HepG2 (cell line): ENCODE data around the gene SLC1A5. TPM values are rescaled to one million over a fixed set of nuclear protein-coding genes. Genes with fewer than 3 reads are reported as not detected.
A peak's percentile ranks its signal among the peaks of the same experiment; 100 is the strongest.

Experiments
- CREB3 ChIP-seq: sonication (generic); formaldehyde crosslinking; IDR thresholded peaks from 2 replicates; pipeline ENCODE4 v1.5.0; 2020; ENCODE audit warnings: missing genetic modification reagents
- EZH2 ChIP-seq: conservative IDR thresholded peaks from 2 replicates; pipeline ENCODE4 v1.6.1; 2012; ENCODE audit warnings: mild to moderate bottlenecking, low read depth, low read length, moderate library complexity
- FOSL2 ChIP-seq: sonication (generic); formaldehyde crosslinking; IDR thresholded peaks from 2 replicates; pipeline ENCODE4 v1.4.0; 2020; ENCODE audit warnings: missing genetic modification reagents
- HIVEP1 ChIP-seq: sonication (generic); formaldehyde crosslinking; IDR thresholded peaks from 2 replicates; pipeline ENCODE4 v1.4.0; 2020; ENCODE audit warnings: mild to moderate bottlenecking, missing genetic modification reagents
- MAFK ChIP-seq, 2 experiments: IDR thresholded peaks in 1 of 2; conservative IDR thresholded peaks in 1 of 2; 2 replicates each; pipeline ENCODE4 v1.6.1; 2011; ENCODE audit warnings: improper control_type of control experiment in 2 of 2, low read length in 2 of 2
- PCBP2 ChIP-seq: fragments of 200-400 bp; formaldehyde crosslinking; optimal IDR thresholded peaks from 2 replicates; pipeline ENCODE3; 2018; ENCODE audit warnings: low read length, low read depth; ENCODE audit not compliant: poor library complexity, severe bottlenecking
- RFXAP ChIP-seq: sonication (generic); formaldehyde crosslinking; IDR thresholded peaks from 2 replicates; pipeline ENCODE4 v1.4.0; 2020; ENCODE audit warnings: missing genetic modification reagents, borderline replicate concordance
- SALL1 ChIP-seq: sonication (generic); formaldehyde crosslinking; IDR thresholded peaks from 2 replicates; pipeline ENCODE4 v1.8.0; 2022; ENCODE audit warnings: mild to moderate bottlenecking, missing genetic modification reagents
- ZFP91 ChIP-seq: sonication (generic); formaldehyde crosslinking; IDR thresholded peaks from 2 replicates; pipeline ENCODE4 v1.9.0; 2022; ENCODE audit warnings: missing genetic modification reagents, mild to moderate bottlenecking, borderline replicate concordance
- ZNF10 ChIP-seq: sonication (generic); formaldehyde crosslinking; IDR thresholded peaks from 2 replicates; pipeline ENCODE4 v1.4.0; 2020; ENCODE audit warnings: mild to moderate bottlenecking, low read depth, missing genetic modification reagents, borderline replicate concordance
- ZNF142 ChIP-seq: sonication (generic); formaldehyde crosslinking; IDR thresholded peaks from 2 replicates; pipeline ENCODE4 v1.4.0; 2020; ENCODE audit warnings: missing genetic modification reagents
- ZNF33A ChIP-seq: sonication (generic); formaldehyde crosslinking; IDR thresholded peaks from 2 replicates; pipeline ENCODE4 v1.5.1; 2020; ENCODE audit warnings: missing genetic modification reagents, mild to moderate bottlenecking, moderate library complexity, borderline replicate concordance
- ZNF34 ChIP-seq: sonication (generic); formaldehyde crosslinking; IDR thresholded peaks from 2 replicates; pipeline ENCODE4 v1.4.0; 2020; ENCODE audit warnings: mild to moderate bottlenecking, missing genetic modification reagents, borderline replicate concordance
- ZNF615 ChIP-seq: sonication (generic); formaldehyde crosslinking; IDR thresholded peaks from 2 replicates; pipeline ENCODE4 v1.5.0; 2020; ENCODE audit warnings: mild to moderate bottlenecking, missing genetic modification reagents, borderline replicate concordance
- ZNF674 ChIP-seq: sonication (generic); formaldehyde crosslinking; IDR thresholded peaks from 2 replicates; pipeline ENCODE4 v1.5.0; 2020; ENCODE audit warnings: low read depth, mild to moderate bottlenecking, missing genetic modification reagents
- ZNF850 ChIP-seq: sonication (generic); formaldehyde crosslinking; conservative IDR thresholded peaks from 2 replicates; pipeline ENCODE4 v1.9.0; 2021; ENCODE audit warnings: mild to moderate bottlenecking, missing genetic modification reagents
- ZUFSP ChIP-seq: sonication (generic); formaldehyde crosslinking; IDR thresholded peaks from 2 replicates; pipeline ENCODE4 v1.9.0; 2021; ENCODE audit warnings: missing genetic modification reagents, mild to moderate bottlenecking, borderline replicate concordance
- polyA plus RNA-seq, 8 experiments: library from polyadenylated mRNA; depleted of rRNA in 3 of 8; stranded (reverse) in 7 of 8; unstranded in 1 of 8; fragments of >200 nt; fragmentation: Illumina TruSeq in 4 of 8; extraction: Trizol in 4 of 8; gene quantifications; 2 replicates each; pipeline versions ENCODE4 v1.2.1 to v1.2.3, GENCODE V29; 2011 to 2016; ENCODE audit warnings: low read depth in 4 of 8, missing spikeins in 1 of 8, mixed read lengths in 1 of 8; ENCODE audit not compliant: insufficient read depth in 1 of 8
- total RNA-seq, 5 experiments: library from RNA; depleted of rRNA; stranded (reverse); fragments of >200 nt; fragmentation: Illumina TruSeq; extraction: Trizol; gene quantifications; 2 replicates each; pipeline ENCODE4 v1.2.3, GENCODE V29; 2016; ENCODE audit warnings: low read depth in 1 of 5

The SLC1A5 gene
- total and polyA plus RNA-seq, 2 of the 13 experiments (the other 11 are each of a cell fraction or from before 2014, with no cell fraction given) = 120 to 159 TPM

GRCh38 chr19:46787331-46788261 is 798 bp downstream of the SLC1A5 start (continued):
- TF ChIP-seq ZNF142 (CRISPR knock-in tag) = no peak
- TF ChIP-seq RFXAP (CRISPR knock-in tag) = no peak; the same call in 1 of the 2 replicates
- peak; percentile 66; the same call in 1 of the 2 replicates for TF ChIP-seq ZFP91 (CRISPR knock-in tag)
- no peak for TF ChIP-seq PCBP2
- TF ChIP-seq MAFK (conservative IDR thresholded peaks at IDR 0.05 in 1 of 2, IDR thresholded peaks at IDR 0.05 in 1 of 2; ENCODE audit: low read length in 2 of 2) = no peak
- no peak for TF ChIP-seq HIVEP1
- TF ChIP-seq FOSL2 (CRISPR knock-in tag) = peak; percentile 23; the same call in 1 of the 2 replicates
- TF ChIP-seq EZH2 = no peak
- 0 out of 2 replicates have a peak, but pooled peaks have one; percentile 32 for TF ChIP-seq CREB3 (CRISPR knock-in tag)
- TF ChIP-seq ZNF33A (CRISPR knock-in tag) = no peak
- TF ChIP-seq ZNF10 = no peak
- TF ChIP-seq ZUFSP (CRISPR knock-in tag) = no peak
- no peak for TF ChIP-seq ZNF674 (CRISPR knock-in tag)
- 0 out of 2 replicates have a peak, but pooled peaks have one; percentile 78 for TF ChIP-seq ZNF615 (CRISPR knock-in tag)
- TF ChIP-seq ZNF34 (CRISPR knock-in tag) = no peak
- TF ChIP-seq SALL1 = peak; percentile 55
- TF ChIP-seq ZNF850 (CRISPR knock-in tag) = peak; percentile 44; the same call in 1 of the 2 replicates
